ENCODE data around the gene FN3KRP. TPM values are rescaled to one million over a fixed set of nuclear protein-coding genes. Genes with fewer than 3 reads are reported as not detected.

FN3KRP gene
- total RNA-seq, 2 donors from 2014 or later = 26.1 to 28.3 TPM

DNA sequence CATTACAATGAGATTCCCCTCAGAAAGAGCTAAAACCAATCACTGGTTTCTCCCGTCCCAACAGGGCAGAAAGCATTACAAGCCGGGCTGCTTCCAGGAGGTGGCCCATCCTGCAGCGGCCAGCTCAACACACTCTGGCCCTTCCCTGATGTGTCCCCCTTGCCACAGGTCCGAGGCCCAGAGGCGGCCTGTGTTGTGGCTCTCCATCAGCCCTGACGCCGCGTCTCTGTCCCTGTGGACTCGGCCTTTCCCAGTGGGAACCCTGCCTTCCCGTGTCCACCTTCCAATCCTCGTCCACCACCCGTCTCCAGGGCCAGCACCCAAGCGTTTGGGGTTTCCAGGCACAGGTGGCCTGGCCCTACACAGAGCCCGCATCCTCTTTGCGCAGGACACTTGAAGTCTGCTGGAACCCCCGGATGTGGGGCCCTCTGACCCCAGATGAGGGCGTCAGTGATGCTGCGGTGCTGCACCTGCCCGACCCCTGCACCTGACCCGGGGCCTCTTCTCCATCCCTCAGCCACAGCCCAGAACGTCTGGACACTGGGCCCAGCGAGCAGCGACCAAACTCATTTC, 39.1 kb upstream of the FN3KRP start:
- H3K9me3 ChIP-seq = no peaks in the 10 kb centered on the region
- no peaks in the 10 kb centered on the region for H3K4me1 ChIP-seq (replicated peaks)
- no peak for DNase-seq (ENCODE audit: low spot score)
- no peaks in the 10 kb centered on the region for H3K36me3 ChIP-seq
- H3K27me3 ChIP-seq (replicated peaks; ENCODE audit: insufficient read depth) = no peaks in the 10 kb centered on the region
- intact Hi-C loops (cut with DNase I) = no loop called here
- H3K4me3 ChIP-seq = no peak overlapping the region
- H3K27ac ChIP-seq = no peak overlapping the region
- WGBS = 91% methylated on average over 23 of the region's 23 CpGs
- TF ChIP-seq, protein P1, sequence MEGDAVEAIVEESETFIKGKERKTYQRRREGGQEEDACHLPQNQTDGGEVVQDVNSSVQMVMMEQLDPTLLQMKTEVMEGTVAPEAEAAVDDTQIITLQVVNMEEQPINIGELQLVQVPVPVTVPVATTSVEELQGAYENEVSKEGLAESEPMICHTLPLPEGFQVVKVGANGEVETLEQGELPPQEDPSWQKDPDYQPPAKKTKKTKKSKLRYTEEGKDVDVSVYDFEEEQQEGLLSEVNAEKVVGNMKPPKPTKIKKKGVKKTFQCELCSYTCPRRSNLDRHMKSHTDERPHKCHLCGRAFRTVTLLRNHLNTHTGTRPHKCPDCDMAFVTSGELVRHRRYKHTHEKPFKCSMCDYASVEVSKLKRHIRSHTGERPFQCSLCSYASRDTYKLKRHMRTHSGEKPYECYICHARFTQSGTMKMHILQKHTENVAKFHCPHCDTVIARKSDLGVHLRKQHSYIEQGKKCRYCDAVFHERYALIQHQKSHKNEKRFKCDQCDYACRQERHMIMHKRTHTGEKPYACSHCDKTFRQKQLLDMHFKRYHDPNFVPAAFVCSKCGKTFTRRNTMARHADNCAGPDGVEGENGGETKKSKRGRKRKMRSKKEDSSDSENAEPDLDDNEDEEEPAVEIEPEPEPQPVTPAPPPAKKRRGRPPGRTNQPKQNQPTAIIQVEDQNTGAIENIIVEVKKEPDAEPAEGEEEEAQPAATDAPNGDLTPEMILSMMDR (IDR thresholded peaks at IDR 0.05) = no peak
- no peak for TF ChIP-seq POLR2A (IDR thresholded peaks at IDR 0.05)
- no peak for TF ChIP-seq POLR2AphosphoS5 (IDR thresholded peaks at IDR 0.05)

DNA sequence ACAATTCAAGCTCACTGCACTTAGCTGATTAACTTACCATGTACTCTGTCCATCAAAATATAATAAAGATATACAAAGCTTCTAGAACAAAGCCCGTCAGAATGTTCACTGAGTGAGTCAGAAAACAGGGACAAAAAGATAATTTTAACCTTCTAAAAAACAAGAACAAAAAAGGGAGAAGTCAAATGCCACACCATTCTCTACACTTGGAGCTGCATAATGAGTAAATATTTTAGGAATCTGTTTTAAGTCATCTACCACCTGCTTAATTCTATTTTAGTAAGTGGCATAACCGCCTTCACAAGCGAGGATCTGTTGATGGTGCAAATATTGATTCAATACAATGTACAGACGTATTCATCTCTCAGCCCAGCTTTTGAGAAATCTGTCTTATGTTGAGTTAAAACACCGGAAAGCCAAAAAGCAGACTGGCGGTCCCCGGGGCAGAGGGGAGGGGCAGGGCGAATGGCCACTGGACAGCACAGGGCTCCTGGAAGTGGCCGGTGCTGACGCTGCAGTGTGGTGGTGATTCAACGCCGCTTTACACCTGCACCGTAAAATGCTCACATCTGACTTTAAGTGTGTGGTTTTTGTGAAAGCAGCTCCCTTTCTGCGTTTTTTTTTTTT, 38.1 kb upstream of the FN3KRP start:
- Histone ChIP-seq H3K9me3 (no peaks in the 10 kb centered on the region), H3K4me1 (replicated peaks) (no peaks in the 10 kb centered on the region), H3K36me3 (no peaks in the 10 kb centered on the region), H3K27ac (no peak overlapping the region), H3K4me3 (no peak overlapping the region), H3K27me3 (replicated peaks; ENCODE audit: insufficient read depth) (no peaks in the 10 kb centered on the region)
- WGBS = 64% methylated on average over 14 of the region's 14 CpGs
- TF ChIP-seq POLR2AphosphoS5 (IDR thresholded peaks at IDR 0.05) = no peak
- TF ChIP-seq POLR2A (IDR thresholded peaks at IDR 0.05) = no peak
- TF ChIP-seq, protein P1 (IDR thresholded peaks at IDR 0.05) = no peak
- intact Hi-C loops (cut with DNase I) = no loop called here
- DNase-seq (ENCODE audit: low spot score) = no peak

DNA sequence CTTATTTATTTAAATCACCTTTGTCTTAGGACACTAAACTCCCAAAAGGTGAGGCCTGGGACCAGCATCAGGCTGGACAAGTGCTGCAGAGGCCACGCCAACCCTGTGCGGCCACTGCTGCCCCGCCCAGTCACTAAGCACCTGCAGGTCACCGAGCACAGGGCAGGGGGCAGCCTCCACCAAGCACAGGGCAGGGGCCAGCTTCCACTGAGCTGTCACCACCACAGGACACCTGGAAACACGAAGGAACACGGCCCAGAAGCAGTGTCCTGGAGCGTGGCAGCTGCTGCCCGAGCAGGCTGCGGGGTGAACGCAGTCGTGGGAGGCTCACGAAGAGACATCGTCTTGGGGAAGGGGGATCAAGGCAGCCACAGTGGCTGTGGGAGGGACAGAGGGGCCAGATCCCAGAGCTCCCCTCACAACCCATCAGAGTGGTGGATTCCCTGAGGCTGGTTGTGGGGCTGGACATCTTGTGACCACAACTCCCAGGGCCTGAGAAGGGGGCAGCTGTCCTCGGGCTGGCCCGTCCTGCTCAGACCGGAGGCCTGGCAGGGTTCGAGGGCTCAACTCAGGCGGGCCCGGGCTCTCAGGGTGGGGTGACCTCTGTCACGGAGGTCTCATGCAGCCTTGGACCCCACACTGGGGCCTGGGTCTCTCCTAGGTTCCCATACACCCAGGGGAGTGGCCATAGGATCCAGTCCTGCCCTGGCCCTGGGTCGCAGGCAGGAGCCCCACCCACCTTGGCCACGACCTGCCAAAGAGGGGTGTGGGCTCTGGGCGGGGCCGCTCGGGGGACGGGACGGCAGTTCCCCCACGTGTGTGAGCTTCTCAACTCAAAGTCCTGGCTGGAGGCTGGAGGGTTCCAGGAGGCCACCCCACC, 36.7 kb upstream of the FN3KRP start:
- no peak for DNase-seq (ENCODE audit: low spot score)
- H3K4me3 ChIP-seq = no peak overlapping the region
- no peaks in the 10 kb centered on the region for H3K4me1 ChIP-seq (replicated peaks)
- H3K27ac ChIP-seq = no peak overlapping the region
- TF ChIP-seq POLR2AphosphoS5 (IDR thresholded peaks at IDR 0.05) (no peak), POLR2A (IDR thresholded peaks at IDR 0.05) (no peak)
- TF ChIP-seq, protein P1 (IDR thresholded peaks at IDR 0.05) = no peak
- H3K9me3 ChIP-seq = no peaks in the 10 kb centered on the region
- no peaks in the 10 kb centered on the region for H3K27me3 ChIP-seq (replicated peaks; ENCODE audit: insufficient read depth)
- 86% methylated on average over 25 of the region's 28 CpGs for WGBS
- intact Hi-C loops (cut with DNase I) = no loop called here
- no peaks in the 10 kb centered on the region for H3K36me3 ChIP-seq

DNA sequence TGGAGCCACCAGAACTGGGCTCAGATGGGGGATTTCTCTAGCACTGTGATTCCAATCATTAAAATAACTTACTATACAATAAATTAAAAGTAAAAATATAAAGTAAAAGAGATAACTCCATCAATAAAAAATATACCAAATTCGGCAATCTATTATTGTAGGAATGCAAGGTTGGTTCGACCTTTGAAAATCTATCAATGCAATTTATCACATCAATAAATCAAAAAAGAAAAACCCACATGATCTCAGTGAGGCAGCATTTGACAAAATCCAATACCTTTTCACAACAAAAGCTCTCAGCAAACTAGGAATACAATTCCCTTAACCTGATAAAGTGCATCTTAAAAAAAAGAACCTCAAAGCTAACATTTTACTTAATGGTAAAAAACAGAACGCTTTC, 35.0 kb upstream of the FN3KRP start:
- H3K4me1 ChIP-seq (replicated peaks) = no peaks in the 10 kb centered on the region
- no peaks in the 10 kb centered on the region for H3K27me3 ChIP-seq (replicated peaks; ENCODE audit: insufficient read depth)
- no peak for TF ChIP-seq POLR2A (IDR thresholded peaks at IDR 0.05)
- TF ChIP-seq, protein P1 (IDR thresholded peaks at IDR 0.05) = no peak
- no peak for TF ChIP-seq POLR2AphosphoS5 (IDR thresholded peaks at IDR 0.05)
- H3K27ac ChIP-seq = no peak overlapping the region
- 94% methylated on average over 3 of the region's 3 CpGs for WGBS
- intact Hi-C loops (cut with DNase I) = no loop called here
- no peaks in the 10 kb centered on the region for H3K36me3 ChIP-seq
- no peak for DNase-seq (ENCODE audit: low spot score)
- H3K4me3 ChIP-seq = no peak overlapping the region
- H3K9me3 ChIP-seq = no peaks in the 10 kb centered on the region
